ENCODE measurements around the gene SFXN5. TPM values are rescaled to one million over a fixed set of nuclear protein-coding genes. Genes with fewer than 3 reads are reported as not detected.

SFXN5 gene
- total and polyA plus RNA-seq, 2 of the 8 experiments (the other 6 are each of a cell fraction or from before 2014, with no cell fraction given), result 29.3 to 33.1 TPM

DNA sequence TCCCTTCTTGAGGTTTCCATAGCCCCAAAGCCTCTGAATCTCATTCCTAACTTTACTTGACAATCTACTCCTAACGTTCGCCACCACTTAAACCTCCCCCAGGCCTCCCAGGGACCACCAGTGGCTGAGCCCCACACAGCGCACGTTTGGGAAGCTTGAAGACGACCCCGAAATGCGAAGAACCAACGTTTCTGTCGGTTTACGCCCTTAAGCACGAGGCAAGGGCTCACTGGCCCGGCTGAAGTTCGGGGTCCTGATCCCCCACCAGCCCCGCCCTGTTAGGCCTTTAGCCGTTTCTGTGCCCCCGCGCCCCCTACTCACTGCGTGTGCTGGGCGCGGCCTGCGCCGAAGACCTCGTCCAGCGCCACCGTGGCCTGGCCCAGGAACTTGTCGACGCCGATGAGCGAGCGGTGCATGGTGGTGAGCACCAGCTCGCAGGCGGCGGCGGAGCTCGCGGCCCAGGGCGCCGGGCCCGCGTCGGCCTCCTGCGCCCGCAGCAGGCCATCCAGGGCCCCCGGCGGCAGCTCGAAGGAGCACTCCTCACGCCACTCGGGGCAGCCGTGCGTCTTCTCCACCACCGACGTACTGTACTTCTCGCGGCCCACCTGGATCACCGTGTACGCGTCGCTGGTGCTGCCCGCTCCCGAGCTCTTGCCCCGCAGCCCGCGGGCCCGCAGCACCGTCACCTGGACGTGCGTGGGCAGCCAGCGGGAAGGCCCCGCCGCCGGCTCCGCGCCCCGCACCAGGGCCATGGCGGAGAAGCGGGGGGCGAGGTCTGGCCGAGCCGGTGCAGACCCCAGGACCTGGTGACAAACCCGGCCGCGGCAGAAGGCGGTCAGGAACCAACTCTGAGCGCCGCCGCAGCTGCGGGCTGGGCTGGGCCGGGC lies 40.8 kb upstream of the SFXN5 start (continued):
- TF ChIP-seq CHD7 (IDR thresholded peaks at IDR 0.05; ENCODE audit: insufficient replicate concordance, low read length), result no peak
- no peak for TF ChIP-seq BRCA1 (IDR thresholded peaks at IDR 0.05; ENCODE audit: low read depth, low read length)
- TF ChIP-seq, protein P1, sequence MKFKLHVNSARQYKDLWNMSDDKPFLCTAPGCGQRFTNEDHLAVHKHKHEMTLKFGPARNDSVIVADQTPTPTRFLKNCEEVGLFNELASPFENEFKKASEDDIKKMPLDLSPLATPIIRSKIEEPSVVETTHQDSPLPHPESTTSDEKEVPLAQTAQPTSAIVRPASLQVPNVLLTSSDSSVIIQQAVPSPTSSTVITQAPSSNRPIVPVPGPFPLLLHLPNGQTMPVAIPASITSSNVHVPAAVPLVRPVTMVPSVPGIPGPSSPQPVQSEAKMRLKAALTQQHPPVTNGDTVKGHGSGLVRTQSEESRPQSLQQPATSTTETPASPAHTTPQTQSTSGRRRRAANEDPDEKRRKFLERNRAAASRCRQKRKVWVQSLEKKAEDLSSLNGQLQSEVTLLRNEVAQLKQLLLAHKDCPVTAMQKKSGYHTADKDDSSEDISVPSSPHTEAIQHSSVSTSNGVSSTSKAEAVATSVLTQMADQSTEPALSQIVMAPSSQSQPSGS (IDR thresholded peaks at IDR 0.05; ENCODE audit: low read length), result no peak
- TF ChIP-seq RXRA (IDR thresholded peaks at IDR 0.05; ENCODE audit: insufficient read depth, low read depth, low read length), result no peak
- no peak for TF ChIP-seq KDM1A (IDR thresholded peaks at IDR 0.05; ENCODE audit: borderline replicate concordance, low read length)
- TF ChIP-seq SIX5 (IDR thresholded peaks at IDR 0.05; ENCODE audit: low read depth, low read length), result no peak
- no peak; the same call in 1 of the 2 replicates for TF ChIP-seq SRF (IDR thresholded peaks at IDR 0.05; ENCODE audit: low read depth, low read length)
